Measurements from ENCODE around the gene DPH7. TPM values are rescaled to one million over a fixed set of nuclear protein-coding genes. Genes with fewer than 3 reads are reported as not detected.

The DPH7 gene
- total RNA-seq, 1 experiment from 2014 or later: 35.9 TPM

- Histone ChIP-seq H3K27me3 (ENCODE audit: control insufficient read depth, insufficient read depth, low read length) (no peaks in the 10 kb centered on the region), H3K9me3 (ENCODE audit: control insufficient read depth, insufficient read depth, low read depth, low read length) (no peaks in the 10 kb centered on the region), H3K27ac (ENCODE audit: low read length) (no peak overlapping the region), H3K4me3 (ENCODE audit: low read depth in 2 of 2, low read length in 2 of 2) (no peak overlapping the region), H3K36me3 (ENCODE audit: control insufficient read depth, insufficient read depth, low read length) (no peaks in the 10 kb centered on the region), H3K4me1 (ENCODE audit: control insufficient read depth, insufficient read depth, low read length) (peaks cover 4% of the 10 kb centered on the region; the same call in 1 of the 2 replicates)
- no peak for ATAC-seq
- in situ Hi-C loops (cut with HindIII; ENCODE audit: low pct_unique_long_range_greater_than_20kb, low sequenced_read_pairs): no loop called here
- POLR2A ChIA-PET: no interaction called here
- intact Hi-C loops (cut with micrococcal nuclease; ENCODE audit: unreplicated experiment): no loop called here
- no peak for DNase-seq (ENCODE audit: low read depth, low spot score)
- BruUV-seq (replicated peaks): no TSS peak
- CTCF ChIA-PET: no interaction called here
- TF ChIP-seq, protein P1, sequence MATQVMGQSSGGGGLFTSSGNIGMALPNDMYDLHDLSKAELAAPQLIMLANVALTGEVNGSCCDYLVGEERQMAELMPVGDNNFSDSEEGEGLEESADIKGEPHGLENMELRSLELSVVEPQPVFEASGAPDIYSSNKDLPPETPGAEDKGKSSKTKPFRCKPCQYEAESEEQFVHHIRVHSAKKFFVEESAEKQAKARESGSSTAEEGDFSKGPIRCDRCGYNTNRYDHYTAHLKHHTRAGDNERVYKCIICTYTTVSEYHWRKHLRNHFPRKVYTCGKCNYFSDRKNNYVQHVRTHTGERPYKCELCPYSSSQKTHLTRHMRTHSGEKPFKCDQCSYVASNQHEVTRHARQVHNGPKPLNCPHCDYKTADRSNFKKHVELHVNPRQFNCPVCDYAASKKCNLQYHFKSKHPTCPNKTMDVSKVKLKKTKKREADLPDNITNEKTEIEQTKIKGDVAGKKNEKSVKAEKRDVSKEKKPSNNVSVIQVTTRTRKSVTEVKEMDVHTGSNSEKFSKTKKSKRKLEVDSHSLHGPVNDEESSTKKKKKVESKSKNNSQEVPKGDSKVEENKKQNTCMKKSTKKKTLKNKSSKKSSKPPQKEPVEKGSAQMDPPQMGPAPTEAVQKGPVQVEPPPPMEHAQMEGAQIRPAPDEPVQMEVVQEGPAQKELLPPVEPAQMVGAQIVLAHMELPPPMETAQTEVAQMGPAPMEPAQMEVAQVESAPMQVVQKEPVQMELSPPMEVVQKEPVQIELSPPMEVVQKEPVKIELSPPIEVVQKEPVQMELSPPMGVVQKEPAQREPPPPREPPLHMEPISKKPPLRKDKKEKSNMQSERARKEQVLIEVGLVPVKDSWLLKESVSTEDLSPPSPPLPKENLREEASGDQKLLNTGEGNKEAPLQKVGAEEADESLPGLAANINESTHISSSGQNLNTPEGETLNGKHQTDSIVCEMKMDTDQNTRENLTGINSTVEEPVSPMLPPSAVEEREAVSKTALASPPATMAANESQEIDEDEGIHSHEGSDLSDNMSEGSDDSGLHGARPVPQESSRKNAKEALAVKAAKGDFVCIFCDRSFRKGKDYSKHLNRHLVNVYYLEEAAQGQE (IDR thresholded peaks at IDR 0.05; ENCODE audit: insufficient read depth in 1 of 2, low read depth in 2 of 2, low read length in 1 of 2): no peak
- TF ChIP-seq SIN3A (IDR thresholded peaks at IDR 0.05; ENCODE audit: borderline replicate concordance, insufficient read depth, low read depth, low read length): no peak
- TF ChIP-seq, protein P2, sequence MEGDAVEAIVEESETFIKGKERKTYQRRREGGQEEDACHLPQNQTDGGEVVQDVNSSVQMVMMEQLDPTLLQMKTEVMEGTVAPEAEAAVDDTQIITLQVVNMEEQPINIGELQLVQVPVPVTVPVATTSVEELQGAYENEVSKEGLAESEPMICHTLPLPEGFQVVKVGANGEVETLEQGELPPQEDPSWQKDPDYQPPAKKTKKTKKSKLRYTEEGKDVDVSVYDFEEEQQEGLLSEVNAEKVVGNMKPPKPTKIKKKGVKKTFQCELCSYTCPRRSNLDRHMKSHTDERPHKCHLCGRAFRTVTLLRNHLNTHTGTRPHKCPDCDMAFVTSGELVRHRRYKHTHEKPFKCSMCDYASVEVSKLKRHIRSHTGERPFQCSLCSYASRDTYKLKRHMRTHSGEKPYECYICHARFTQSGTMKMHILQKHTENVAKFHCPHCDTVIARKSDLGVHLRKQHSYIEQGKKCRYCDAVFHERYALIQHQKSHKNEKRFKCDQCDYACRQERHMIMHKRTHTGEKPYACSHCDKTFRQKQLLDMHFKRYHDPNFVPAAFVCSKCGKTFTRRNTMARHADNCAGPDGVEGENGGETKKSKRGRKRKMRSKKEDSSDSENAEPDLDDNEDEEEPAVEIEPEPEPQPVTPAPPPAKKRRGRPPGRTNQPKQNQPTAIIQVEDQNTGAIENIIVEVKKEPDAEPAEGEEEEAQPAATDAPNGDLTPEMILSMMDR (IDR thresholded peaks at IDR 0.05): no peak
- no peak for TF ChIP-seq TCF7L2 (IDR thresholded peaks at IDR 0.05; ENCODE audit: low read depth, low read length)
- no peak for TF ChIP-seq POLR2AphosphoS5 (IDR thresholded peaks at IDR 0.05; ENCODE audit: low read depth, low read length)
These were observed 33.6 kb downstream of the DPH7 start for GRCh38 chr9:137545123-137545522.

DNA sequence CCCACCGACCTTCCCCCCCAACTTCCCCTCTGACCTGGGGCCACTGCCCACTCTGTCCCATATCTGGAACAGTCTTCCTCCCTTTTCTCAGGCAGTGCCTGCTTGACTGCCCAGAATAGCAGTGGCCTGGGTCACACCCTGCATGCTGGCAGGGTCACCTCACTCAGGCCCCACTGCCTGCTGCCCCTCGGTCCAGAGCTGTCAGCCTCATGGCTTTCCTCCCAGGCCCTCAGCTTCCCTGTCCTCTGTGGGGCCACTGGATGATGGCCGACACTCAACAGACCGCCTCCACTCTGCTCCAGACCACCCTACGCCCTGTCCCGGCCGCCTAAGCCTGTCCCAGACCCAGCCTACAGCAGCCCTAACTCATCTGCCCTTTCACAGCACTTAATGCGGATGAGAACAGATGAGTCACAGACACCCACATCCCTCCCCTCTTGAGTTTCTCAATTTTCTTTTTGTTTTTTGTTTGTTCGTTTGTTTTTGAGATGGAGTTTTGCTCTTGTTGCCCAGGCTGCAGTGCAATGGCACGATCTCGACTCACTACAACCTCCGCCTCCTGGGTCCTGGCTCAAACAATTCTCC is 34.5 kb downstream of the DPH7 start:
- CTCF ChIA-PET: no interaction called here
- intact Hi-C loops (cut with micrococcal nuclease; ENCODE audit: unreplicated experiment): no loop called here

More for the DNA sequence above, 34.5 kb downstream of the DPH7 start:
- Histone ChIP-seq H3K4me1 (ENCODE audit: control insufficient read depth, insufficient read depth, low read length) (no peaks in the 10 kb centered on the region), H3K9me3 (ENCODE audit: control insufficient read depth, insufficient read depth, low read depth, low read length) (no peaks in the 10 kb centered on the region), H3K4me3 (ENCODE audit: low read depth in 2 of 2, low read length in 2 of 2) (no peak overlapping the region), H3K27me3 (ENCODE audit: control insufficient read depth, insufficient read depth, low read length) (no peaks in the 10 kb centered on the region), H3K27ac (ENCODE audit: low read length) (no peak overlapping the region), H3K36me3 (ENCODE audit: control insufficient read depth, insufficient read depth, low read length) (no peaks in the 10 kb centered on the region)
- DNase-seq (ENCODE audit: low read depth, low spot score) (no peak), ATAC-seq (no peak)
- in situ Hi-C loops (cut with HindIII; ENCODE audit: low pct_unique_long_range_greater_than_20kb, low sequenced_read_pairs): no loop called here
- TF ChIP-seq TCF7L2 (IDR thresholded peaks at IDR 0.05; ENCODE audit: low read depth, low read length) (no peak), SIN3A (IDR thresholded peaks at IDR 0.05; ENCODE audit: borderline replicate concordance, insufficient read depth, low read depth, low read length) (no peak), POLR2AphosphoS5 (IDR thresholded peaks at IDR 0.05; ENCODE audit: low read depth, low read length) (no peak)
- TF ChIP-seq, protein P2 (IDR thresholded peaks at IDR 0.05): no peak
- TF ChIP-seq, protein P1 (IDR thresholded peaks at IDR 0.05; ENCODE audit: insufficient read depth in 1 of 2, low read depth in 2 of 2, low read length in 1 of 2): no peak
- POLR2A ChIA-PET: interaction anchor here (0.6 kb wide), 1 partner anchor 265 kb away, joined by 4 read pairs; no protein-coding TSS in a partner anchor
- BruUV-seq (replicated peaks): no TSS peak
